Transverse colon (tissue), 4 donors: Measurements from ENCODE around the gene LETM1.

ENCODE experiments used
- POLR2AphosphoS5 ChIP-seq, 3 donors: sonication (generic); formaldehyde crosslinking; IDR thresholded peaks; one replicate each; pipeline ENCODE4 v1.6.1; 2016; ENCODE audit warnings: antibody characterized with exemption in 3 of 3
- TF ChIP-seq, protein P1 (sequence below), 5 experiments: fragments of 200-600 bp in 3 of 5; fragments of 450-650 bp in 2 of 5; sonication (generic) in 3 of 5; IDR thresholded peaks; 1 replicate in 2 of 5; 2 replicates in 3 of 5; pipeline ENCODE4 v1.5.1; 2016 to 2017; ENCODE audit warnings: antibody characterized with exemption in 5 of 5, inconsistent platforms in 3 of 5, mild to moderate bottlenecking in 2 of 5, moderate library complexity in 1 of 5

DNA sequence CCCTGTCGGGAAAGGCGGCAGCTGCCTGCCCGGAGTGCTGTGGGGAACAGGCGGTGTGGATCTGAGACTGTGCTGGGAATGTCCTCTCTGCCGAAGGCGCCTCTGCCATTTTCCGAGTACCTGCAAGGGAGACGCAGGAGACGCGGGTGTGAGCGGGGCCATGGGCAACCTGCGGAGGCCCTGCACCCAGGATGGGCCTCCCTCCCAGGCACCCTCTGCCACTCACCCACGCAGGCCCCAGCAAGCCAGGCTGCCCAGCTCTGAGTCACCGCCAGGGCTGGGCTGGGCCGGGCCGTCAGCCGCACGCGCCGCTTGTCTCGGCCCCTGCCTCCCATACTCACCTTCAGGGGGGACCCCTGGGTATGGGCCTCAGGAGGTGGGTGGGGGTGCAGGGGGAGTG, 66.4 kb downstream of the LETM1 start:
- TF ChIP-seq, protein P1, sequence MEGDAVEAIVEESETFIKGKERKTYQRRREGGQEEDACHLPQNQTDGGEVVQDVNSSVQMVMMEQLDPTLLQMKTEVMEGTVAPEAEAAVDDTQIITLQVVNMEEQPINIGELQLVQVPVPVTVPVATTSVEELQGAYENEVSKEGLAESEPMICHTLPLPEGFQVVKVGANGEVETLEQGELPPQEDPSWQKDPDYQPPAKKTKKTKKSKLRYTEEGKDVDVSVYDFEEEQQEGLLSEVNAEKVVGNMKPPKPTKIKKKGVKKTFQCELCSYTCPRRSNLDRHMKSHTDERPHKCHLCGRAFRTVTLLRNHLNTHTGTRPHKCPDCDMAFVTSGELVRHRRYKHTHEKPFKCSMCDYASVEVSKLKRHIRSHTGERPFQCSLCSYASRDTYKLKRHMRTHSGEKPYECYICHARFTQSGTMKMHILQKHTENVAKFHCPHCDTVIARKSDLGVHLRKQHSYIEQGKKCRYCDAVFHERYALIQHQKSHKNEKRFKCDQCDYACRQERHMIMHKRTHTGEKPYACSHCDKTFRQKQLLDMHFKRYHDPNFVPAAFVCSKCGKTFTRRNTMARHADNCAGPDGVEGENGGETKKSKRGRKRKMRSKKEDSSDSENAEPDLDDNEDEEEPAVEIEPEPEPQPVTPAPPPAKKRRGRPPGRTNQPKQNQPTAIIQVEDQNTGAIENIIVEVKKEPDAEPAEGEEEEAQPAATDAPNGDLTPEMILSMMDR (IDR thresholded peaks at IDR 0.05): no peak
- no peak for TF ChIP-seq POLR2AphosphoS5 (IDR thresholded peaks at IDR 0.05)
